CD8-positive, alpha-beta memory T cell (primary cell): ENCODE results near the gene C4orf50. TPM values are rescaled to one million over a fixed set of nuclear protein-coding genes. Genes with fewer than 3 reads are reported as not detected.

ENCODE experiments used
- CTCF ChIA-PET: fragments of 350-600 bp; sonication (Branson Sonifier 250); formaldehyde crosslinking; loops from one replicate; lab custom pipeline; 2021; ENCODE audit warnings: antibody characterized with exemption; lab: Charles Lee
- POLR2A ChIA-PET: fragments of 350-600 bp; sonication (Branson Sonifier 250); formaldehyde crosslinking; loops from one replicate; lab custom pipeline; 2021; ENCODE audit warnings: antibody characterized with exemption; lab: Charles Lee
- DNase-seq, 5 donors: peaks; one replicate each; pipeline versions ENCODE4 v3.0.0 to v3.0.0-alpha.2; 2020 to 2022; ENCODE audit warnings: mixed read lengths in 1 of 5
- H3K27ac ChIP-seq: one replicate; pipeline ENCODE4 v1.7.0; 2013; ENCODE audit warnings: low read depth, mild to moderate bottlenecking, low read length, moderate library complexity
- H3K27me3 ChIP-seq: 2 replicates; pipeline ENCODE4 v1.7.0; 2013; ENCODE audit warnings: low read length, mild to moderate bottlenecking; ENCODE audit not compliant: insufficient read depth, poor library complexity, severe bottlenecking
- H3K36me3 ChIP-seq: 2 replicates; pipeline ENCODE4 v1.7.0; 2013; ENCODE audit warnings: mild to moderate bottlenecking, low read length, moderate library complexity; ENCODE audit not compliant: insufficient read depth
- H3K4me1 ChIP-seq: 2 replicates; pipeline ENCODE4 v1.7.0; 2013; ENCODE audit warnings: mild to moderate bottlenecking, low read length, moderate library complexity; ENCODE audit not compliant: insufficient read depth
- H3K4me3 ChIP-seq: 2 replicates; pipeline ENCODE4 v1.7.0; 2013; ENCODE audit warnings: mild to moderate bottlenecking, low read length
- H3K9me3 ChIP-seq: 2 replicates; pipeline ENCODE4 v1.7.0; 2013; ENCODE audit warnings: mild to moderate bottlenecking, low read length
- H3K27ac Mint-ChIP-seq, 8 donors: one replicate each; pipeline ENCODE4 v1.8.0; 2020 to 2021; ENCODE audit warnings: mixed read lengths in 8 of 8, mild to moderate bottlenecking in 6 of 8, inconsistent platforms in 3 of 8, moderate library complexity in 3 of 8
- H3K27me3 Mint-ChIP-seq, 2 donors: one replicate each; pipeline ENCODE4 v1.8.0; 2020 to 2021; ENCODE audit warnings: mixed read lengths in 2 of 2, mild to moderate bottlenecking in 1 of 2, moderate library complexity in 1 of 2
- H3K36me3 Mint-ChIP-seq, 3 donors: one replicate each; pipeline ENCODE4 v1.8.0; 2020 to 2021; ENCODE audit warnings: mixed read lengths in 3 of 3, inconsistent platforms in 1 of 3, mild to moderate bottlenecking in 1 of 3
- H3K4me1 Mint-ChIP-seq, 3 donors: one replicate each; pipeline ENCODE4 v1.8.0; 2020 to 2021; ENCODE audit warnings: mixed read lengths in 3 of 3, inconsistent platforms in 1 of 3, mild to moderate bottlenecking in 1 of 3
- H3K4me3 Mint-ChIP-seq, 7 donors: one replicate each; pipeline ENCODE4 v1.8.0; 2020 to 2021; ENCODE audit warnings: mixed read lengths in 7 of 7, mild to moderate bottlenecking in 6 of 7, moderate library complexity in 4 of 7, inconsistent platforms in 2 of 7
- H3K9me3 Mint-ChIP-seq, 5 donors: one replicate each; pipeline ENCODE4 v1.8.0; 2020 to 2022; ENCODE audit warnings: mixed read lengths in 5 of 5, mild to moderate bottlenecking in 3 of 5, moderate library complexity in 2 of 5, inconsistent platforms in 1 of 5
- polyA plus RNA-seq: library from polyadenylated mRNA; unstranded; fragments of 300-500 nt; fragmentation: Illumina TruSeq; gene quantifications from one replicate; pipeline ENCODE4 v1.2.3, GENCODE V29; 2021
- total RNA-seq, 2 experiments: library from RNA; stranded (reverse); gene quantifications; one replicate each; pipeline ENCODE4 v1.2.3, GENCODE V29; 2021

The C4orf50 gene
- total and polyA plus RNA-seq, 3 experiments from 2014 or later: 0.08 to 0.37 (median 0.24) TPM

DNA sequence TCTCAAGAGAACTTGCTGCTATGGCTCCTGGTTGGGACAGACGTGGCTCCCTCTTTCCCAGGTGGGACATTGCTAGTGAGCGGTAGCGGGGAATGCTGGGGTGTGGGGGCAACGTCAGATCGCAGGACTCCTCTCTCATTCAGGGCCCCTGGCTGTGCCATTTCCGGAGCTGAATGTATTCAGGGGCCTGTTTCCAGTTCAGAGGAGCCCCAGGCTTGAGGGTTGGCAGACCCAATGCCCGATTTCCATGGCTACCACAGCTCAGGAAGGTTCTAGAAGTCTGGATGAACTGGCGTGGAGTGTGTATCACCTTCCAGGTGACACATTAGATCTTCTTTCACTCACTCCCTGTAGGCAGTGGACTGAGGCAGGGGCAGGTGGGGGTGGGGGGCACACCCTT is 99.2 kb downstream of the C4orf50 start:
- H3K27me3 Mint-ChIP-seq: peaks cover 7 to 34% of the 10 kb centered on the region in 2 donors
- no peaks in the 10 kb centered on the region for H3K36me3 Mint-ChIP-seq
- H3K4me1 Mint-ChIP-seq: no peaks in the 10 kb centered on the region
- POLR2A ChIA-PET: no interaction called here
- no peaks in the 10 kb centered on the region for H3K36me3 ChIP-seq
- H3K4me3 Mint-ChIP-seq: no peak overlapping the region
- H3K27ac ChIP-seq: no peak overlapping the region
- CTCF ChIA-PET: no interaction called here
- H3K4me3 ChIP-seq: no peak overlapping the region
- DNase-seq: no peak
- no peaks in the 10 kb centered on the region for H3K4me1 ChIP-seq
- peaks cover 0 to 4% (median 0%) of the 10 kb centered on the region in 5 donors for H3K9me3 Mint-ChIP-seq
- no peaks in the 10 kb centered on the region for H3K9me3 ChIP-seq
- peak overlapping the region in 1 of 8 donors; percentile 33 for H3K27ac Mint-ChIP-seq
- no peaks in the 10 kb centered on the region for H3K27me3 ChIP-seq

DNA sequence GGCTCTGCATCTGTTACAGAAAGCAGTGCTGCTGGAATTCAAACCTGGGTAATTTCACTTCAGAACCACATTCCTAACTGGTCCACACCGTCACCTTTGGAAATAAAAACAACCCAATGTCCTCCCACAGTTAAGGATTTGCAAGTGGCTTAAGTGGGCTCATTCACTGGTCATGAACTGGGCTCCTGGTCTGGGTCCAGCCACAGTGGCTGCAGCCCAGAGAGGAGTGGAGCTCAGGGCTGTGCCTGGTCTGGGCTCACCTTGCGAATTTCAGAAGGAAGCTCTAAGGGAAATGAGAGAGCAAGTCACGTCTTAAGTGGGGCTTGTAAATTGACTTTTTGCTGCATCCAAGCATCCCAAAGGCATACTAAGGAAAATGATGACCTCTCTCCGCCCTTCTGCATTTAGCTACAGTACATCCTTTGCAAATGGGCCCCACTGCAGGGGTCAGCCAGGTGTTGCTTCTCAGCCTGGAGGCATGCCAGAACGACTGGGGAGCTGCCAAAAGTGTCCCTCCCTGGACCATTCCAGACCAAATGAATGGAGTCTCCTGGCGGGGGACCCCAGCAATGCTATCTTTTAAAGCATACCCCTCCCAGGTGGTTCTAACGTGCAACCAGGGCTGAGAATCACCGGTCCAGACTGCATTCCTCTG is 99.8 kb downstream of the C4orf50 start:
- Mint-ChIP-seq H3K4me1 (no peaks in the 10 kb centered on the region), H3K36me3 (no peaks in the 10 kb centered on the region), H3K9me3 (peaks cover 0 to 4% (median 0%) of the 10 kb centered on the region in 5 donors), H3K27me3 (peaks cover 7 to 32% of the 10 kb centered on the region in 2 donors), H3K27ac (peak overlapping the region in 1 of 8 donors; percentile 33), H3K4me3 (no peak overlapping the region)
- H3K4me1 ChIP-seq: no peaks in the 10 kb centered on the region
- no peak overlapping the region for H3K4me3 ChIP-seq
- no peaks in the 10 kb centered on the region for H3K9me3 ChIP-seq
- ChIA-PET CTCF (no interaction called here), POLR2A (no interaction called here)
- no peaks in the 10 kb centered on the region for H3K27me3 ChIP-seq
- DNase-seq: no peak
- no peaks in the 10 kb centered on the region for H3K36me3 ChIP-seq
- no peak overlapping the region for H3K27ac ChIP-seq

GRCh38 chr4:5917672-5918071 is 100.6 kb downstream of the C4orf50 start:
- H3K27me3 ChIP-seq: no peaks in the 10 kb centered on the region
- no peak for DNase-seq
- H3K4me1 Mint-ChIP-seq: no peaks in the 10 kb centered on the region
- peaks cover 7 to 24% of the 10 kb centered on the region in 2 donors for H3K27me3 Mint-ChIP-seq
- no peaks in the 10 kb centered on the region for H3K36me3 Mint-ChIP-seq
- no peaks in the 10 kb centered on the region for H3K9me3 ChIP-seq
- no peaks in the 10 kb centered on the region for H3K36me3 ChIP-seq
- H3K4me3 ChIP-seq: no peak overlapping the region
- no peak overlapping the region for H3K4me3 Mint-ChIP-seq
- H3K27ac Mint-ChIP-seq: no peak overlapping the region
- H3K4me1 ChIP-seq: no peaks in the 10 kb centered on the region
- H3K27ac ChIP-seq: no peak overlapping the region
- H3K9me3 Mint-ChIP-seq: peaks cover 0 to 4% (median 0%) of the 10 kb centered on the region in 5 donors
- CTCF ChIA-PET: no interaction called here
- POLR2A ChIA-PET: no interaction called here

- ChIA-PET CTCF (no interaction called here), POLR2A (no interaction called here)
- Mint-ChIP-seq H3K9me3 (peaks cover 0 to 4% (median under 1%) of the 10 kb centered on the region in 5 donors), H3K27me3 (peaks cover 5 to 18% of the 10 kb centered on the region in 2 donors), H3K4me3 (no peak overlapping the region), H3K4me1 (no peaks in the 10 kb centered on the region), H3K27ac (no peak overlapping the region), H3K36me3 (peaks cover 0 to 2% (median 0%) of the 10 kb centered on the region in 3 donors)
- Histone ChIP-seq H3K4me1 (no peaks in the 10 kb centered on the region), H3K36me3 (no peaks in the 10 kb centered on the region), H3K27ac (no peak overlapping the region), H3K27me3 (no peaks in the 10 kb centered on the region), H3K9me3 (no peaks in the 10 kb centered on the region), H3K4me3 (no peak overlapping the region)
- DNase-seq: no peak
Observed at GRCh38 chr4:5916229-5916628, 102.0 kb downstream of the C4orf50 start.

DNA sequence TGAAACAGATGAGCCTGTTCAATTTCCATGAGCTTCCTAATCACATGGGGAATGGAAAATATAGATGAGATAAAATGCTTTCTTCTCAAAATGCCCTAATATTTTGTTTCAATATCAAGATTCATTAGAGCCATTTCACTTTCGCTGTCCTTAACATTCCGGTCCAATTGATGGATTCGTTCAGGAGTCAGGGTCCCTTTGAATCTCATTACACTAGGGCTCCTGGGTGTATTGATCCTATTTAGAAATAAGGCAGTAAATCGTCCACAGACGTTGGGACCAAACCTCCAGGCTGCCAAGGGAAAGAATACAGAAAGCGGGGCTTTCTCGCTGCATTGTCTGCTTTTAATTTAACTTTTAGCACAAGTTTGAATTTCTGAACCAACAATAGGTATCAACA is 104.8 kb downstream of the C4orf50 start:
- Mint-ChIP-seq H3K27ac (no peak overlapping the region), H3K4me1 (no peaks in the 10 kb centered on the region), H3K9me3 (peaks cover 4 to 18% (median 9%) of the 10 kb centered on the region in 5 donors), H3K4me3 (no peak overlapping the region), H3K36me3 (peaks cover 0 to 2% (median 0%) of the 10 kb centered on the region in 3 donors), H3K27me3 (peaks cover 5 to 11% of the 10 kb centered on the region in 2 donors)
- ChIA-PET CTCF (no interaction called here), POLR2A (no interaction called here)
- Histone ChIP-seq H3K9me3 (no peaks in the 10 kb centered on the region), H3K27me3 (no peaks in the 10 kb centered on the region), H3K36me3 (no peaks in the 10 kb centered on the region), H3K4me3 (no peak overlapping the region), H3K4me1 (no peaks in the 10 kb centered on the region), H3K27ac (no peak overlapping the region)
- DNase-seq: no peak

DNA sequence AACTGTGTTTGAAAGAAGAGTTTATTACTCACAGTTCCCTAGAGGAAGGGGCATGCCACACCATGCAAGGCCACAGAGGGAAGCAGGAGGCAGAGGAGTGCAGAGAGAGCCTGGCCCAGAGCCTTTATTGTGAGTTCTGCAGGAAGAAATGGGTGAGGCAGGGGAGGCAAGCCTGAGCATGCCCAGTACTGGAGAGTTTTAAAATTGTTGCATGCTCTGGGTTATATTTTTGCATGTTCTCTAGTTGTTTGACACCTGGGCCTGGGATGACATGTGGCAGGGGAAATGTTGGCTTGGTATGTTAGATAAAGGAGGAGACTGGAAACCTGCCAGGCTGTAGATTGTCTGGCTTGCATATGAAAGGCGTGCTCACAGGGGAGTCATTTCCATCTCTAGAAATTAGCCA is 105.6 kb downstream of the C4orf50 start:
- H3K36me3 Mint-ChIP-seq: peaks cover 0 to 2% (median 1%) of the 10 kb centered on the region in 3 donors
- H3K4me1 Mint-ChIP-seq: no peaks in the 10 kb centered on the region
- H3K4me3 ChIP-seq: no peak overlapping the region
- no peak overlapping the region for H3K27ac ChIP-seq
- H3K27me3 Mint-ChIP-seq: peaks cover 5 to 8% of the 10 kb centered on the region in 2 donors
- peaks cover 7 to 22% (median 11%) of the 10 kb centered on the region in 5 donors for H3K9me3 Mint-ChIP-seq
- no peak for DNase-seq
- POLR2A ChIA-PET: no interaction called here
- no peaks in the 10 kb centered on the region for H3K36me3 ChIP-seq
- H3K27me3 ChIP-seq: no peaks in the 10 kb centered on the region
- peak overlapping the region in 1 of 8 donors; percentile 18 for H3K27ac Mint-ChIP-seq
- no peaks in the 10 kb centered on the region for H3K9me3 ChIP-seq
- H3K4me1 ChIP-seq: no peaks in the 10 kb centered on the region
- CTCF ChIA-PET: no interaction called here
- H3K4me3 Mint-ChIP-seq: no peak overlapping the region

GRCh38 chr4:5908876-5909427 is 109.3 kb downstream of the C4orf50 start:
- H3K9me3 Mint-ChIP-seq: peaks cover 9 to 22% (median 12%) of the 10 kb centered on the region in 5 donors
- ChIA-PET POLR2A (no interaction called here), CTCF (no interaction called here)
- H3K36me3 Mint-ChIP-seq: peaks cover 0 to 10% (median 2%) of the 10 kb centered on the region in 3 donors
- no peaks in the 10 kb centered on the region for H3K27me3 ChIP-seq
- H3K4me1 Mint-ChIP-seq: no peaks in the 10 kb centered on the region
- no peak overlapping the region for H3K4me3 Mint-ChIP-seq
- no peak overlapping the region for H3K27ac Mint-ChIP-seq
- DNase-seq: no peak
- no peaks in the 10 kb centered on the region for H3K36me3 ChIP-seq
- H3K27ac ChIP-seq: no peak overlapping the region
- H3K9me3 ChIP-seq: no peaks in the 10 kb centered on the region
- no peaks in the 10 kb centered on the region for H3K4me1 ChIP-seq
- no peak overlapping the region for H3K4me3 ChIP-seq
- H3K27me3 Mint-ChIP-seq: peaks cover 2 to 19% of the 10 kb centered on the region in 2 donors

- H3K27me3 ChIP-seq: no peaks in the 10 kb centered on the region
- H3K27me3 Mint-ChIP-seq: peaks cover 3 to 23% of the 10 kb centered on the region in 2 donors
- ChIA-PET CTCF (no interaction called here), POLR2A (no interaction called here)
- peaks cover 9 to 20% (median 12%) of the 10 kb centered on the region in 5 donors for H3K9me3 Mint-ChIP-seq
- no peak overlapping the region for H3K27ac ChIP-seq
- no peaks in the 10 kb centered on the region for H3K36me3 ChIP-seq
- no peak for DNase-seq
- H3K36me3 Mint-ChIP-seq: peaks cover 0 to 14% (median 0%) of the 10 kb centered on the region in 3 donors
- no peak overlapping the region for H3K4me3 ChIP-seq
- H3K27ac Mint-ChIP-seq: no peak overlapping the region
- no peaks in the 10 kb centered on the region for H3K4me1 ChIP-seq
- no peak overlapping the region for H3K4me3 Mint-ChIP-seq
- H3K4me1 Mint-ChIP-seq: no peaks in the 10 kb centered on the region
- H3K9me3 ChIP-seq: no peaks in the 10 kb centered on the region
Observed at GRCh38 chr4:5906191-5906590, 112.0 kb downstream of the C4orf50 start.
